ENCODE results near the gene GPR4. TPM values are rescaled to one million over a fixed set of nuclear protein-coding genes. Genes with fewer than 3 reads are reported as not detected.

GPR4 gene
- total RNA-seq (under 1 TPM in 1 of 5 donors, not detected in 4; 0.20 TPM), total RNA-seq (0 to 0.10 (median 0) reads per million in 29 experiments)
- not detected for total RNA-seq (2013)

- Histone ChIP-seq H3K4me1 (ENCODE audit: control insufficient read depth in 1 of 2, extremely low read depth in 1 of 2, insufficient read depth in 2 of 2, low read length in 2 of 2) (peaks cover 0 to 27% of the 10 kb centered on the region in 2 experiments), H3K4me3 (ENCODE audit: control insufficient read depth in 1 of 2, extremely low read depth in 1 of 2, low read length in 1 of 2) (no peak within 1 kb of the TSS), H3K9me3 (no peaks in the 10 kb centered on the region), H3K27me3 (replicated peaks in 1 of 2; ENCODE audit: control insufficient read depth in 2 of 2, extremely low read depth in 1 of 2, insufficient read depth in 2 of 2, low read length in 1 of 2) (peaks cover 12 to 80% of the 10 kb centered on the region in 2 experiments), H3K27ac (ENCODE audit: low read length) (no peak within 1 kb of the TSS), H3K36me3 (ENCODE audit: control insufficient read depth in 2 of 2, extremely low read depth in 1 of 2, insufficient read depth in 1 of 2, low read length in 1 of 2) (no peaks in the 10 kb centered on the region)
- no peaks in the 10 kb centered on the region for H3K36me3 Mint-ChIP-seq
- peak within 1 kb of the TSS in 1 of 2 donors; percentile 51 for H3K27ac Mint-ChIP-seq
- DNase-seq (no peak), ATAC-seq (replicated peaks in 1 of 4) (peak in 1 of 4 experiments; percentile 26)
- ChIA-PET CTCF (no interaction called here), POLR2A (no interaction called here)
- peak within 1 kb of the TSS in 1 of 3 donors; percentile 43 for H3K4me3 Mint-ChIP-seq
- peaks cover 59 to 66% of the 10 kb centered on the region in 2 donors for H3K27me3 Mint-ChIP-seq
- WGBS (ENCODE audit: insufficient coverage), result 9% methylated on average over 48 of the region's 52 CpGs
- peaks cover 26 to 47% (median 42%) of the 10 kb centered on the region in 3 donors for H3K4me1 Mint-ChIP-seq
- no peaks in the 10 kb centered on the region for H3K9me3 Mint-ChIP-seq
Observed at GRCh38 chr19:45601524-45602374, at the start of gene GPR4. GPR4 (minus strand) TSS chr19:45602212; CDS start chr19:45591866, 10,346 bp downstream.

GRCh38 chr19:45650722-45651121 is 48.7 kb upstream of the GPR4 start:
- Histone ChIP-seq H3K9me3 (no peaks in the 10 kb centered on the region), H3K4me3 (ENCODE audit: control insufficient read depth in 1 of 2, extremely low read depth in 1 of 2, low read length in 1 of 2) (no peak overlapping the region), H3K36me3 (ENCODE audit: control insufficient read depth in 2 of 2, extremely low read depth in 1 of 2, insufficient read depth in 1 of 2, low read length in 1 of 2) (no peaks in the 10 kb centered on the region), H3K27ac (ENCODE audit: low read length) (no peak overlapping the region), H3K27me3 (replicated peaks in 1 of 2; ENCODE audit: control insufficient read depth in 2 of 2, extremely low read depth in 1 of 2, insufficient read depth in 2 of 2, low read length in 1 of 2) (peaks cover 0 to 14% of the 10 kb centered on the region in 2 experiments), H3K4me1 (ENCODE audit: control insufficient read depth in 1 of 2, extremely low read depth in 1 of 2, insufficient read depth in 2 of 2, low read length in 2 of 2) (peaks cover 0 to 9% of the 10 kb centered on the region in 2 experiments)
- Mint-ChIP-seq H3K27ac (no peak overlapping the region), H3K4me1 (peaks cover 7 to 9% (median 8%) of the 10 kb centered on the region in 3 donors), H3K36me3 (no peaks in the 10 kb centered on the region), H3K9me3 (no peaks in the 10 kb centered on the region), H3K27me3 (peaks cover 0 to 4% of the 10 kb centered on the region in 2 donors), H3K4me3 (no peak overlapping the region)
- 57% methylated on average over 3 of the region's 3 CpGs for WGBS (ENCODE audit: insufficient coverage)
- DNase-seq, result no peak
- ChIA-PET POLR2A (interaction anchor here in 1 of 2 donors (0.7 kb wide), 2 partner anchors 1833 to 1864 kb away, joined by 3 to 7 read pairs; partner anchors contain the start of gene KPTN), CTCF (interaction anchor here in 1 of 2 donors (0.6 kb wide), 1 partner anchor 21 kb away, joined by 4 read pairs; no protein-coding TSS in a partner anchor)
- no peak for ATAC-seq (replicated peaks in 1 of 4)

GRCh38 chr19:45646345-45646698 is 44.3 kb upstream of the GPR4 start:
- peaks cover 0 to 12% of the 10 kb centered on the region in 2 experiments for H3K27me3 ChIP-seq (replicated peaks in 1 of 2; ENCODE audit: control insufficient read depth in 2 of 2, extremely low read depth in 1 of 2, insufficient read depth in 2 of 2, low read length in 1 of 2)
- ATAC-seq (replicated peaks in 1 of 4) (no peak), DNase-seq (no peak)
- H3K4me3 ChIP-seq (ENCODE audit: control insufficient read depth in 1 of 2, extremely low read depth in 1 of 2, low read length in 1 of 2), result peak overlapping the region; percentile 47 to 52
- H3K4me1 Mint-ChIP-seq, result peaks cover 29 to 34% (median 34%) of the 10 kb centered on the region in 3 donors
- WGBS (ENCODE audit: insufficient coverage), result no CpG with 5 or more reads among the region's 9 CpGs
- peak overlapping the region; percentile 73 to 78 (median 75) for H3K4me3 Mint-ChIP-seq
- H3K36me3 ChIP-seq (ENCODE audit: control insufficient read depth in 2 of 2, extremely low read depth in 1 of 2, insufficient read depth in 1 of 2, low read length in 1 of 2), result no peaks in the 10 kb centered on the region
- peaks cover 0 to 4% of the 10 kb centered on the region in 2 donors for H3K27me3 Mint-ChIP-seq
- POLR2A ChIA-PET, result interaction anchor here (0.6 to 1.6 kb wide), 4 partner anchors 8 to 189 kb away, joined by 3 to 6 read pairs (median 4); partner anchors contain the start of gene GIPR (in 1 of the 2)
- H3K36me3 Mint-ChIP-seq, result no peaks in the 10 kb centered on the region
- H3K9me3 ChIP-seq, result no peaks in the 10 kb centered on the region
- peaks cover 4 to 44% of the 10 kb centered on the region in 2 experiments for H3K4me1 ChIP-seq (ENCODE audit: control insufficient read depth in 1 of 2, extremely low read depth in 1 of 2, insufficient read depth in 2 of 2, low read length in 2 of 2)
- H3K9me3 Mint-ChIP-seq, result no peaks in the 10 kb centered on the region
- peak overlapping the region in 1 of 2 donors; percentile 34 for H3K27ac Mint-ChIP-seq
- H3K27ac ChIP-seq (ENCODE audit: low read length), result no peak overlapping the region
- CTCF ChIA-PET, result interaction anchor here in 1 of 2 donors (0.7 to 1.8 kb wide), 6 partner anchors 19 to 207 kb away, joined by 3 to 6 read pairs (median 3); partner anchors contain the start of gene QPCTL

- H3K27ac ChIP-seq (ENCODE audit: low read length), result no peak overlapping the region
- CTCF ChIA-PET, result interaction anchor here in 1 of 2 donors (0.6 to 1.8 kb wide), 9 partner anchors 18 to 206 kb away, joined by 3 to 6 read pairs (median 3); partner anchors contain the start of genes GIPR and QPCTL
Observed at GRCh38 chr19:45645631-45646344, 43.8 kb upstream of the GPR4 start.

GRCh38 chr19:45645068-45645630 is 43.1 kb upstream of the GPR4 start:
- peak overlapping the region in 1 of 2 donors; percentile 36 for H3K27ac Mint-ChIP-seq
- WGBS (ENCODE audit: insufficient coverage), result 20% methylated on average over 25 of the region's 35 CpGs
- H3K4me1 ChIP-seq (ENCODE audit: control insufficient read depth in 1 of 2, extremely low read depth in 1 of 2, insufficient read depth in 2 of 2, low read length in 2 of 2), result peaks cover 7 to 55% of the 10 kb centered on the region in 2 experiments

More at GRCh38 chr19:45645631-45646344, 43.8 kb upstream of the GPR4 start:
- peak overlapping the region; percentile 34 to 36 for H3K27ac Mint-ChIP-seq
- DNase-seq, result peak; percentile 56 to 86 (median 74)
- peaks cover 0 to 4% of the 10 kb centered on the region in 2 donors for H3K27me3 Mint-ChIP-seq
- peak overlapping the region; percentile 47 to 52 for H3K4me3 ChIP-seq (ENCODE audit: control insufficient read depth in 1 of 2, extremely low read depth in 1 of 2, low read length in 1 of 2)
- ATAC-seq (replicated peaks in 1 of 4), result peak; percentile 57 to 67 (median 60)
- peak overlapping the region; percentile 73 to 78 (median 75) for H3K4me3 Mint-ChIP-seq
- H3K9me3 Mint-ChIP-seq, result no peaks in the 10 kb centered on the region
- H3K36me3 Mint-ChIP-seq, result no peaks in the 10 kb centered on the region
- no peaks in the 10 kb centered on the region for H3K9me3 ChIP-seq
- peaks cover 7 to 49% of the 10 kb centered on the region in 2 experiments for H3K4me1 ChIP-seq (ENCODE audit: control insufficient read depth in 1 of 2, extremely low read depth in 1 of 2, insufficient read depth in 2 of 2, low read length in 2 of 2)
- 0% methylated on average over 8 of the region's 27 CpGs for WGBS (ENCODE audit: insufficient coverage)
- H3K36me3 ChIP-seq (ENCODE audit: control insufficient read depth in 2 of 2, extremely low read depth in 1 of 2, insufficient read depth in 1 of 2, low read length in 1 of 2), result no peaks in the 10 kb centered on the region
- POLR2A ChIA-PET, result interaction anchor here (0.6 to 1.6 kb wide), 4 partner anchors 9 to 189 kb away, joined by 3 to 6 read pairs (median 4); partner anchors contain the start of gene GIPR (in 1 of the 2)
- H3K27me3 ChIP-seq (replicated peaks in 1 of 2; ENCODE audit: control insufficient read depth in 2 of 2, extremely low read depth in 1 of 2, insufficient read depth in 2 of 2, low read length in 1 of 2), result peaks cover 0 to 8% of the 10 kb centered on the region in 2 experiments
- peaks cover 34 to 40% (median 39%) of the 10 kb centered on the region in 3 donors for H3K4me1 Mint-ChIP-seq

More at GRCh38 chr19:45645068-45645630, 43.1 kb upstream of the GPR4 start:
- Mint-ChIP-seq H3K36me3 (no peaks in the 10 kb centered on the region), H3K4me1 (peaks cover 36 to 45% (median 42%) of the 10 kb centered on the region in 3 donors), H3K4me3 (peak overlapping the region; percentile 73 to 78 (median 75)), H3K27me3 (peaks cover 0 to 4% of the 10 kb centered on the region in 2 donors), H3K9me3 (no peaks in the 10 kb centered on the region)
- no peaks in the 10 kb centered on the region for H3K36me3 ChIP-seq (ENCODE audit: control insufficient read depth in 2 of 2, extremely low read depth in 1 of 2, insufficient read depth in 1 of 2, low read length in 1 of 2)
- ChIA-PET CTCF (interaction anchor here in 1 of 2 donors (0.6 to 1.8 kb wide), 8 partner anchors 18 to 206 kb away, joined by 3 to 6 read pairs (median 3); partner anchors contain the start of genes GIPR and QPCTL), POLR2A (interaction anchor here in 1 of 2 donors (1.0 to 1.6 kb wide), 2 partner anchors 23 to 178 kb away, joined by 3 read pairs; partner anchors contain the start of gene GIPR)
- peak overlapping the region; percentile 46 to 47 for H3K4me3 ChIP-seq (ENCODE audit: control insufficient read depth in 1 of 2, extremely low read depth in 1 of 2, low read length in 1 of 2)
- no peaks in the 10 kb centered on the region for H3K9me3 ChIP-seq
- DNase-seq (peak in 1 of 35 experiments; percentile 30), ATAC-seq (replicated peaks in 1 of 4) (peak in 1 of 4 experiments; percentile 0)
- peaks cover 0 to 6% of the 10 kb centered on the region in 2 experiments for H3K27me3 ChIP-seq (replicated peaks in 1 of 2; ENCODE audit: control insufficient read depth in 2 of 2, extremely low read depth in 1 of 2, insufficient read depth in 2 of 2, low read length in 1 of 2)
- H3K27ac ChIP-seq (ENCODE audit: low read length), result no peak overlapping the region

All from T-cell (primary cell).